Left lung (tissue), 10 donors: ENCODE measurements around the gene ENOX1. TPM values are rescaled to one million over a fixed set of nuclear protein-coding genes. Genes with fewer than 3 reads are reported as not detected.

Source experiments
- ATAC-seq: fragments of 200-7000 bp; cut with Tn5 transposase; one replicate; pipeline ENCODE4 v1.9.1; 2020; ENCODE audit warnings: moderate library complexity
- DNase-seq, 4 donors: peaks; one replicate each; pipeline ENCODE4 v3.0.0-alpha.2; 2013 to 2020
- H3K27ac ChIP-seq, 2 donors: fragments of 200-600 bp; sonication (generic) in 1 of 2; one replicate each; pipeline versions ENCODE4 v1.5.0 to v1.8.0; 2020 to 2021
- H3K27me3 ChIP-seq, 2 donors: fragments of 200-600 bp; sonication (generic) in 1 of 2; one replicate each; pipeline versions ENCODE4 v1.5.0 to v1.8.0; 2020 to 2021
- H3K36me3 ChIP-seq, 2 donors: fragments of 200-600 bp; sonication (generic) in 1 of 2; one replicate each; pipeline versions ENCODE4 v1.5.0 to v1.8.0; 2020 to 2021
- H3K4me1 ChIP-seq, 2 donors: fragments of 200-600 bp; one replicate each; pipeline ENCODE4 v1.8.0; 2021
- H3K4me3 ChIP-seq, 2 donors: fragments of 200-600 bp; sonication (generic) in 1 of 2; one replicate each; pipeline versions ENCODE4 v1.5.0 to v1.8.0; 2020 to 2021; ENCODE audit warnings: mild to moderate bottlenecking in 1 of 2
- H3K9me3 ChIP-seq, 2 donors: fragments of 200-600 bp; sonication (generic) in 1 of 2; one replicate each; pipeline versions ENCODE4 v1.5.0 to v1.8.0; 2020 to 2021
- CTCF ChIP-seq, 2 donors: fragments of 200-600 bp; sonication (generic) in 1 of 2; IDR thresholded peaks; one replicate each; pipeline versions ENCODE4 v1.5.0 to v1.8.0; 2021; ENCODE audit warnings: antibody characterized with exemption in 2 of 2
- intact Hi-C, 2 donors: fragments of 100-400 bp; cut with DNase I; formaldehyde crosslinking; loops; one replicate each; pipeline versions ENCODE4 v1.11.2 to v1.14.2; 2022
- polyA plus RNA-seq, 6 donors: library from polyadenylated mRNA; unstranded; fragments of 120-200 nt; gene quantifications; one replicate each; pipeline ENCODE4 v1.2.1, GENCODE V29; 2013; ENCODE audit not compliant: insufficient read length in 6 of 6
- total RNA-seq, 2 donors: library from RNA; stranded (reverse); fragmentation: NEBNext Ultra II Directional; extraction: Animal tissue kit (Norgen Biotek cat#: 25700); gene quantifications; one replicate each; pipeline ENCODE4 v1.2.1, GENCODE V29; 2021
- donor health status: DM: no; HTN: yes; CAD: no.
- donor health status: DM: no; HTN: no; CAD: no.

Gene ENOX1
- total and polyA plus RNA-seq, 8 donors: 1.5 to 9.0 (median 6.8) TPM

- intact Hi-C loops: no loop called here
- Histone ChIP-seq H3K4me3 (no peak overlapping the region), H3K27me3 (no peaks in the 10 kb centered on the region), H3K36me3 (no peaks in the 10 kb centered on the region), H3K27ac (no peak overlapping the region), H3K9me3 (no peaks in the 10 kb centered on the region), H3K4me1 (no peaks in the 10 kb centered on the region)
- no peak for DNase-seq
- ATAC-seq: no peak
- no peak for TF ChIP-seq CTCF (IDR thresholded peaks at IDR 0.05)
Measured at GRCh38 chr13:43647471-43647870, 139.3 kb downstream of the ENOX1 start.

- Histone ChIP-seq H3K36me3 (no peaks in the 10 kb centered on the region), H3K27me3 (no peaks in the 10 kb centered on the region), H3K4me1 (no peaks in the 10 kb centered on the region), H3K4me3 (no peak overlapping the region), H3K27ac (no peak overlapping the region), H3K9me3 (no peaks in the 10 kb centered on the region)
- intact Hi-C loops: no loop called here
- DNase-seq: no peak
- ATAC-seq: no peak
- TF ChIP-seq CTCF (IDR thresholded peaks at IDR 0.05): no peak
Measured at GRCh38 chr13:43640476-43640875, 146.3 kb downstream of the ENOX1 start.

GRCh38 chr13:43631106-43631505, 155.7 kb downstream of the ENOX1 start:
- H3K27ac ChIP-seq: no peak overlapping the region
- no peaks in the 10 kb centered on the region for H3K27me3 ChIP-seq
- H3K36me3 ChIP-seq: no peaks in the 10 kb centered on the region
- H3K9me3 ChIP-seq: no peaks in the 10 kb centered on the region
- no peaks in the 10 kb centered on the region for H3K4me1 ChIP-seq
- H3K4me3 ChIP-seq: no peak overlapping the region
- DNase-seq (no peak), ATAC-seq (no peak)
- no peak for TF ChIP-seq CTCF (IDR thresholded peaks at IDR 0.05)
- intact Hi-C loops: no loop called here

GRCh38 chr13:43629691-43630480, 156.9 kb downstream of the ENOX1 start:
- H3K4me3 ChIP-seq: no peak overlapping the region
- TF ChIP-seq CTCF (IDR thresholded peaks at IDR 0.05): no peak
- no peaks in the 10 kb centered on the region for H3K36me3 ChIP-seq
- intact Hi-C loops: no loop called here
- H3K27ac ChIP-seq: no peak overlapping the region
- no peaks in the 10 kb centered on the region for H3K9me3 ChIP-seq
- H3K27me3 ChIP-seq: no peaks in the 10 kb centered on the region
- H3K4me1 ChIP-seq: no peaks in the 10 kb centered on the region
- ATAC-seq (no peak), DNase-seq (no peak)

GRCh38 chr13:43626994-43627393, 159.8 kb downstream of the ENOX1 start:
- H3K9me3 ChIP-seq: no peaks in the 10 kb centered on the region
- H3K4me1 ChIP-seq: no peaks in the 10 kb centered on the region
- intact Hi-C loops: no loop called here
- no peak overlapping the region for H3K27ac ChIP-seq
- DNase-seq: no peak
- no peak for TF ChIP-seq CTCF (IDR thresholded peaks at IDR 0.05)
- no peak overlapping the region for H3K4me3 ChIP-seq
- no peaks in the 10 kb centered on the region for H3K27me3 ChIP-seq
- H3K36me3 ChIP-seq: no peaks in the 10 kb centered on the region
- ATAC-seq: no peak
